HEK293T (cell line): ENCODE data around the gene LSS.

Experiments
- BHLHE40 ChIP-seq: fragments of 450-650 bp; IDR thresholded peaks from 2 replicates; pipeline ENCODE4 v1.6.1; 2016; ENCODE audit warnings: mild to moderate bottlenecking, moderate library complexity, borderline replicate concordance
- CTBP1 ChIP-seq: fragments of 450-650 bp; IDR thresholded peaks from 2 replicates; pipeline ENCODE4 v1.6.1; 2016; ENCODE audit warnings: borderline replicate concordance
- FOXA1 ChIP-seq: fragments of 450-650 bp; IDR thresholded peaks from 2 replicates; pipeline ENCODE4 v1.6.1; 2016; ENCODE audit warnings: mild to moderate bottlenecking
- FOXK2 ChIP-seq: fragments of 450-650 bp; IDR thresholded peaks from 2 replicates; pipeline ENCODE4 v1.6.1; 2016; ENCODE audit warnings: mild to moderate bottlenecking
- FOXM1 ChIP-seq: fragments of 450-650 bp; IDR thresholded peaks from 2 replicates; pipeline ENCODE4 v1.6.1; 2017; ENCODE audit warnings: mild to moderate bottlenecking, borderline replicate concordance
- NFRKB ChIP-seq: fragments of 450-650 bp; IDR thresholded peaks from 2 replicates; pipeline ENCODE4 v1.6.1; 2016; ENCODE audit warnings: mild to moderate bottlenecking, moderate library complexity
- PKNOX1 ChIP-seq: fragments of 450-650 bp; IDR thresholded peaks from 2 replicates; pipeline ENCODE4 v1.6.1; 2016
- SUZ12 ChIP-seq: fragments of 450-650 bp; IDR thresholded peaks from 2 replicates; pipeline ENCODE4 v1.6.1; 2016; ENCODE audit warnings: mild to moderate bottlenecking
- TARDBP ChIP-seq: fragments of 450-650 bp; IDR thresholded peaks from 2 replicates; pipeline ENCODE4 v1.6.1; 2016

- TF ChIP-seq NFRKB (no peak), FOXM1 (no peak), FOXA1 (no peak), TARDBP (no peak), BHLHE40 (no peak), PKNOX1 (no peak), CTBP1 (no peak), FOXK2 (no peak), SUZ12 (no peak)
Observed at GRCh38 chr21:46264690-46265144, 36.1 kb upstream of the LSS start.
